Erythroblast (primary cell): ENCODE results near the gene C2CD2.
A peak's percentile ranks its signal among the peaks of the same experiment; 100 is the strongest.

Experiments
- DNase-seq, 2 experiments: peaks; one replicate each; lab custom pipeline; 2025; lab: John Stamatoyannopoulos, UW
- GATA1 ChIP-seq: IDR thresholded peaks from 2 replicates; pipeline ENCODE4 v1.6.1; 2011; ENCODE audit warnings: low read depth, mild to moderate bottlenecking, control low read depth, low read length, moderate library complexity
- POLR2A ChIP-seq: IDR thresholded peaks from 2 replicates; pipeline ENCODE4 v1.6.1; 2011; ENCODE audit warnings: mild to moderate bottlenecking, low read length

The C2CD2 gene

GRCh38 chr21:41942457-41942856 lies 11.4 kb downstream of the C2CD2 start:
- no peak for DNase-seq
- TF ChIP-seq POLR2A (no peak), GATA1 (no peak)

- DNase-seq: no peak
- TF ChIP-seq GATA1: no peak
Measured at GRCh38 chr21:41941941-41942340, 11.9 kb downstream of the C2CD2 start.

- TF ChIP-seq POLR2A: no peak
- TF ChIP-seq GATA1: no peak
- DNase-seq: no peak
Measured at GRCh38 chr21:41940431-41940830, 13.4 kb downstream of the C2CD2 start.

GRCh38 chr21:41939391-41939790 lies 14.4 kb downstream of the C2CD2 start:
- TF ChIP-seq POLR2A (no peak), GATA1 (no peak)
- no peak for DNase-seq

GRCh38 chr21:41933313-41934079 lies 20.3 kb downstream of the C2CD2 start:
- DNase-seq: peak; percentile 45 to 63
- TF ChIP-seq POLR2A: peak; percentile 34
- no peak for TF ChIP-seq GATA1

GRCh38 chr21:41932576-41933312 lies 21.1 kb downstream of the C2CD2 start:
- peak; percentile 68 to 83 for DNase-seq
- TF ChIP-seq GATA1 (no peak), POLR2A (peak; percentile 58)

- TF ChIP-seq POLR2A (no peak), GATA1 (no peak)
- DNase-seq: peak in 1 of 2 experiments; percentile 67
Measured at GRCh38 chr21:41932191-41932575, 21.6 kb downstream of the C2CD2 start.

GRCh38 chr21:41931041-41931451 lies 22.8 kb downstream of the C2CD2 start:
- TF ChIP-seq GATA1 (no peak), POLR2A (no peak)
- DNase-seq: no peak

DNA sequence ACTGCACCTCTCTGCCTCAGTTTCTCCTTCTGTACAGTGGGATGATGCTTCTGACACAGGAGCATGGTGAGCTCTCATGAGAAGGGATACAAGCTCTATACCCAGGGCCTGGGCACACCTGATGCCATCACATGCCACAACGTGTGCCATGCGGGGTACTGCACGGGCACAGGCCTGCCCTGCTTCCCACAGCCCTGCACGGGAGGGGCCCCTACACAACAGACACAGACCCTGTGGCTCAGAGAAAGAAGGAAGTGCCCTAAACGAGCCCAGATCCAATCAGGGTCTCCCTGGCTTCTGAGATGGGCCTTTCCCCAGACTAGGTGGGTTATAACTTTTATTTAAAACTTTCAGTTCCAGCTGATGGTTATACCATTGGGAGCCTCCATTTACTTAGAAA lies 24.6 kb downstream of the C2CD2 start:
- no peak for DNase-seq
- TF ChIP-seq GATA1: no peak

DNA sequence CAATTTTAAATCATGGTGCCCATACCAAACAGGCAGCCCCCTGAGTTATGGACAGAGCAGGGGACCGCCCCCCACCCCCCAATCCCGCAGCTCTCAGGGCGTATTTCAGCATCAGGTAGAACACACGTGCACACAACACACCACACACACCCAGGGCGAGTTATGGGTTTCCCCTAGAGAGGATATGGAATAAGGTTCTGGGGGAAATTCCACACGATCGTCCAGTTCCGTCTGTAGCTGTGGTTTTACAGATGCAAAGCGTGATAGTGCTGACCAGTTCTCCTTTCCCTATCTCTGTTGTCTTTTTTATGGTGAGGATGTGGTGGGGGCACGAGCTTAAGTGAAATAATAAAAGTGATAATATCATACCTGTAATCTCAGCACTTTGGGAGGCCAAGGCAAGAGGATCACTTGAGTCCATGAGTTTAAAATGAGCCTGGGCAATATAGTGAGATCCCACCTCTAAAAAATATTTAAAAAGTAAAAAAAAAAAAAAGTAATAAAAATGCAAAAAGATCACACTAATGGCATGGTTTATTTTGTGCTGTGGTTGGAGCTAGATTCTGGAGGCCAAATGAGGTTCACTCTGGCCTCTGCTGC lies 25.1 kb downstream of the C2CD2 start:
- DNase-seq: no peak
- TF ChIP-seq GATA1 (no peak), POLR2A (no peak)

GRCh38 chr21:41927727-41928409 lies 25.9 kb downstream of the C2CD2 start:
- TF ChIP-seq GATA1 (no peak), POLR2A (no peak)
- DNase-seq: peak in 1 of 2 experiments; percentile 7

DNA sequence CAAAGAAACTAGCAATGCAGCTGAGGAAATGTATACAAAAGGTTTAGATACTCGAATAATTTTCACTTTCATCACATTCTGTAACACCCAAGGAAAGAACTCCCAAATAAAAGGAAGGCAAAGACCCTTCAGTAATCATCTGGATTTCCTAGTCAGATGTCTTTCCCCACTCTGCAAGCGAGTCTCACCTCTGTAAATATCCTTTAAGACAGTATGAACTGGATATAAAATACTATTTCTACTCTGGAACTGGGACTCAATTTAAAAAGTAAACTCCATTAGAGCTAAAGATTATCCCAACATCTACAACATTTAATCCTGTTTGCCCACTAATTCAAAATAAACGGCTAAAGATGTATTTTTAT lies 27.0 kb downstream of the C2CD2 start:
- DNase-seq: no peak
- TF ChIP-seq GATA1: no peak
- peak; percentile 24 for TF ChIP-seq POLR2A

GRCh38 chr21:41926117-41926806 lies 27.6 kb downstream of the C2CD2 start:
- peak; percentile 61 to 66 for DNase-seq

More at GRCh38 chr21:41926117-41926806, 27.6 kb downstream of the C2CD2 start:
- TF ChIP-seq GATA1 (no peak), POLR2A (peak; percentile 47)
